Neutrophil (primary cell): ENCODE results near the gene THOC1.

Source experiments
- H3K27ac ChIP-seq: fragments of 200-600 bp; sonication (generic); 2 replicates; pipeline ENCODE4 v1.5.1; 2016; ENCODE audit warnings: mild to moderate bottlenecking, moderate library complexity
- H3K27me3 ChIP-seq: fragments of 200-600 bp; sonication (generic); 2 replicates; pipeline ENCODE4 v1.6.0; 2016; ENCODE audit warnings: mild to moderate bottlenecking
- H3K36me3 ChIP-seq: fragments of 200-600 bp; sonication (generic); 2 replicates; pipeline ENCODE4 v1.5.1; 2017
- H3K4me1 ChIP-seq, 2 experiments: fragments of 200-600 bp in 1 of 2; sonication (generic) in 1 of 2; 1 replicate in 1 of 2; 2 replicates in 1 of 2; pipeline versions ENCODE4 v1.5.1 to v1.6.1; 2013 to 2016; ENCODE audit warnings: low read depth in 1 of 2, low read length in 1 of 2, mild to moderate bottlenecking in 1 of 2, moderate library complexity in 1 of 2; ENCODE audit not compliant: control insufficient read depth in 1 of 2, insufficient read depth in 1 of 2
- H3K4me3 ChIP-seq, 2 experiments: fragments of 200-600 bp in 1 of 2; sonication (generic) in 1 of 2; 1 replicate in 1 of 2; 2 replicates in 1 of 2; pipeline ENCODE4 v1.5.1; 2013 to 2016; ENCODE audit warnings: low read depth in 1 of 2, low read length in 1 of 2, mild to moderate bottlenecking in 1 of 2, moderate library complexity in 1 of 2
- H3K9me3 ChIP-seq: fragments of 200-600 bp; sonication (generic); 2 replicates; pipeline ENCODE4 v1.5.1; 2016
- CTCF ChIP-seq: fragments of 200-600 bp; sonication (generic); IDR thresholded peaks from 2 replicates; pipeline ENCODE4 v1.5.1; 2016; ENCODE audit warnings: antibody characterized with exemption

Gene THOC1

GRCh38 chr18:250685-251084 is 17.2 kb downstream of the THOC1 start:
- Histone ChIP-seq H3K36me3 (peaks cover 51% of the 10 kb centered on the region), H3K4me3 (no peak overlapping the region), H3K27ac (no peak overlapping the region), H3K27me3 (no peaks in the 10 kb centered on the region), H3K4me1 (no peaks in the 10 kb centered on the region), H3K9me3 (no peaks in the 10 kb centered on the region)
- TF ChIP-seq CTCF = no peak

DNA sequence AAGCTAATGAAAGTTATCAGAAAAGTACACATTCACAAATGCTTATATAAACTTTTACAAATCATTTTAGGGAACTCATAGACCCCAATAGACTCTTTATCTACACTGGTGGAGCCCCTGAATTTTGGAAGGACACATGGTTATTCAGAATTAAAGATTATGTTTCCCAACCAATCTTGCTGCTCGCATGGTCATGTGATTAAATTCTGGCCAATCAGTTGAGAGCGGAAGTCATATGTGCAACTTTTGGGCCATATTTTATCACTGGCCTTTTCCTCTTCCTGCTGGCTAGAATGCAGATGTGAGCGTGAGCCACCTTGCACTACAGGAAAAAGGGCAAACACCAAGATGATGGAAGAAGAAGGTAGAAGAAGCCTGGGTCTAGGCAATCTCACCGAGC is 19.8 kb downstream of the THOC1 start:
- peaks cover 33% of the 10 kb centered on the region for H3K36me3 ChIP-seq

GRCh38 chr18:245282-245847 is 22.5 kb downstream of the THOC1 start:
- Histone ChIP-seq H3K4me3 (no peak overlapping the region), H3K36me3 (peaks cover 32% of the 10 kb centered on the region), H3K9me3 (no peaks in the 10 kb centered on the region), H3K4me1 (no peaks in the 10 kb centered on the region), H3K27ac (no peak overlapping the region), H3K27me3 (no peaks in the 10 kb centered on the region)
- TF ChIP-seq CTCF = no peak

More for the DNA sequence above, 19.8 kb downstream of the THOC1 start:
- no peaks in the 10 kb centered on the region for H3K4me1 ChIP-seq
- no peak for TF ChIP-seq CTCF
- no peaks in the 10 kb centered on the region for H3K27me3 ChIP-seq
- H3K9me3 ChIP-seq = no peaks in the 10 kb centered on the region
- no peak overlapping the region for H3K4me3 ChIP-seq
- H3K27ac ChIP-seq = no peak overlapping the region

DNA sequence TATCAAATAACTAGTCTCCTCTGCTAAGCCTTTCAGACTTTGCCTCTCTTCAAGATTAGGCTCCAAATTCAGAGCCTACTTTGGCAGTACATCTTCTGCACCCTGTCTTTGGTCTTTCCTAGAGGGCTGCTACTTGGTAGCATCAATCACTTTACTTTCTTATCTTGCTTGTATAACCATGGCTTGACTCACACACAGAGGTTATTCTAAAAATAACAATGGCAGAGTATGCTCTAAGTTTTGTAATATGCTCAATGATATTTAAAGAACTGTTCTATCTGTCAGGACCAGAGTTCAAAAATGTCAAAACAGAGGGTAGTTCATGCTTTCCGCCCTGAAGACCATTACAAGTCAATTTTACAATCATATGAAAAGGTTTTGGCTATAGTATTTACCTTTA is 27.7 kb downstream of the THOC1 start:
- no peak for TF ChIP-seq CTCF
- Histone ChIP-seq H3K9me3 (no peaks in the 10 kb centered on the region), H3K27me3 (no peaks in the 10 kb centered on the region), H3K36me3 (peaks cover 20% of the 10 kb centered on the region), H3K4me3 (no peak overlapping the region), H3K4me1 (no peaks in the 10 kb centered on the region), H3K27ac (no peak overlapping the region)

DNA sequence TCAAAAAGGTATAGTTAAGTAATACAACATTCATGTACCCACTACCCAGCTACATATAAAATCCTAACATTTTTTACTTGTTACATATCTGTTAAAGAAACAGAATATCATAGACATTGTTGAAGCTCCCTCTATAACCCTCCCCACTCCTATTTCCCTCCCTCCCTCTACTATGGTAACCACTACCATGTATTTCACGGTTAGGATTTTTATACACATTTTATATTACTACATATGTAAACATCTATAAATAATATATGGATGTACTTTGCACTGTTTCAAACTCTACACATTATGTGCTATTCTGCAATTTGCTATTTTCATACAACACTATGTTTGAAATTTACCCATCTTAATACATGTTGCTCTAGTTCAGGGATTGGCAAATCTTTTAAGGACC is 36.3 kb downstream of the THOC1 start:
- no peaks in the 10 kb centered on the region for H3K4me1 ChIP-seq
- no peak overlapping the region for H3K27ac ChIP-seq
- H3K4me3 ChIP-seq = no peak overlapping the region
- H3K9me3 ChIP-seq = no peaks in the 10 kb centered on the region
- TF ChIP-seq CTCF = no peak
- H3K36me3 ChIP-seq = no peaks in the 10 kb centered on the region
- H3K27me3 ChIP-seq = no peaks in the 10 kb centered on the region

DNA sequence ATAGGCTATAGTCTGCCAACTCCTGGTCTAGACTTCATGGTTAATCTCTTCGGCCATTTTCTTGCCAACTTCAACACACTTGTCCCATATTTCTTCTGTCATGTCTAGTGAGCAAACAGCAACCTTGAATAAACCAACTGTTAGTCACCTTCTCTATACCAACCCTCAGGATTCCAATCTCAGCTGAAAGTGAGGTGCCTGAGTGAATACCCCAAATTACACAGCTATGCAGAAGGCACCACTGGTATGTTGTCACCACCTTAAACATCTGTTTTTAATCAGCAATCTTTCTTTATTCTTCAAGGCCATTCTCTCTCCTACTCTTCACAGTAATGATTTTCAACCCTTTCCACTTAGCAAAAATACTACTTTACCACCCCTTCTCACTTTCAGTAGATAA is 39.3 kb downstream of the THOC1 start:
- no peaks in the 10 kb centered on the region for H3K4me1 ChIP-seq
- no peak for TF ChIP-seq CTCF
- H3K27ac ChIP-seq = no peak overlapping the region
- H3K9me3 ChIP-seq = no peaks in the 10 kb centered on the region
- no peaks in the 10 kb centered on the region for H3K27me3 ChIP-seq
- H3K4me3 ChIP-seq = no peak overlapping the region
- H3K36me3 ChIP-seq = peaks cover 20% of the 10 kb centered on the region
